K562 (cell line): ENCODE data around the gene MTA2. TPM values are rescaled to one million over a fixed set of nuclear protein-coding genes. Genes with fewer than 3 reads are reported as not detected.

ENCODE experiments used
- CEBPZ ChIP-seq: fragments of 150-350 bp; IDR thresholded peaks from 2 replicates; pipeline ENCODE4 v1.6.1; 2014; ENCODE audit warnings: low read depth, mild to moderate bottlenecking, low read length, borderline replicate concordance
- E2F5 ChIP-seq: sonication (generic); formaldehyde crosslinking; IDR thresholded peaks from 2 replicates; pipeline ENCODE4 v1.8.0; 2022; ENCODE audit warnings: mild to moderate bottlenecking, missing genetic modification reagents
- FOXA3 ChIP-seq, 2 experiments: fragments of 450-650 bp in 1 of 2; sonication (generic) in 1 of 2; formaldehyde crosslinking; IDR thresholded peaks in 1 of 2; conservative IDR thresholded peaks in 1 of 2; 2 replicates each; pipeline versions ENCODE4 v1.4.0 to v1.8.0; 2020 to 2022; ENCODE audit warnings: mild to moderate bottlenecking in 2 of 2, missing genetic modification reagents in 1 of 2
- MAZ ChIP-seq, 2 experiments: fragments of 450-650 bp in 1 of 2; sonication (generic) in 1 of 2; formaldehyde crosslinking; IDR thresholded peaks in 1 of 2; conservative IDR thresholded peaks in 1 of 2; 2 replicates each; pipeline versions ENCODE4 v1.4.0 to v1.5.0; 2020; ENCODE audit warnings: mild to moderate bottlenecking in 1 of 2, missing genetic modification reagents in 1 of 2
- MBD2 ChIP-seq: sonication (generic); IDR thresholded peaks from 2 replicates; pipeline ENCODE4 v1.6.1; 2016; ENCODE audit warnings: low read depth, borderline replicate concordance
- MTA1 ChIP-seq: fragments of 450-650 bp; IDR thresholded peaks from 2 replicates; pipeline ENCODE4 v1.6.1; 2017; ENCODE audit warnings: borderline replicate concordance
- NR2C1 ChIP-seq, 2 experiments: fragments of 450-650 bp; IDR thresholded peaks; 2 replicates each; pipeline ENCODE4 v1.6.1; 2017; ENCODE audit warnings: mild to moderate bottlenecking in 2 of 2, antibody characterized with exemption in 1 of 2, inconsistent platforms in 1 of 2, missing compliant biosample characterization in 1 of 2, missing genetic modification characterization in 1 of 2
- POLR3A ChIP-seq: IDR thresholded peaks from 2 replicates; pipeline ENCODE4 v1.6.1; 2011; ENCODE audit warnings: borderline replicate concordance, mild to moderate bottlenecking, moderate library complexity; ENCODE audit not compliant: insufficient read length, insufficient read depth; ENCODE audit errors: extremely low read depth
- RNF2 ChIP-seq: sonication (generic); IDR thresholded peaks from 2 replicates; pipeline ENCODE4 v1.6.1; 2016
- RNF219 ChIP-seq: fragments of 250-450 bp; sonication (Bioruptor Pico); IDR thresholded peaks from 2 replicates; pipeline ENCODE4 v1.5.0; 2022; ENCODE audit warnings: mild to moderate bottlenecking
- ZNF212 ChIP-seq: fragments of 450-650 bp; formaldehyde crosslinking; IDR thresholded peaks from 2 replicates; pipeline ENCODE4 v1.4.0; 2020; ENCODE audit warnings: mild to moderate bottlenecking
- ZNF280B ChIP-seq: fragments of 250-450 bp; sonication (Bioruptor Pico); IDR thresholded peaks from 2 replicates; pipeline ENCODE4 v1.5.1; 2021; ENCODE audit warnings: mild to moderate bottlenecking
- ZNF436 ChIP-seq: fragments of 250-450, 450-650 bp; sonication (Bioruptor Pico); formaldehyde crosslinking; IDR thresholded peaks from 2 replicates; pipeline ENCODE4 v1.7.0; 2020; ENCODE audit warnings: mild to moderate bottlenecking
- ZNF518B ChIP-seq: fragments of 250-450 bp; sonication (Bioruptor Pico); IDR thresholded peaks from 2 replicates; pipeline ENCODE4 v1.5.0; 2021; ENCODE audit warnings: mild to moderate bottlenecking, moderate library complexity
- polyA plus RNA-seq, 8 experiments: library from polyadenylated mRNA; depleted of rRNA in 4 of 8; stranded (reverse) in 5 of 8; unstranded in 3 of 8; fragments of >200 nt; fragmentation: Nextera tagmentation in 2 of 8; fragmentation: Illumina TruSeq in 1 of 8; extraction: Ambion mirVana in 2 of 8; extraction: Trizol in 1 of 8; gene quantifications; 2 replicates each; pipeline versions ENCODE4 v1.2.1 to v1.2.3, GENCODE V29; 2011 to 2014; ENCODE audit warnings: inconsistent platforms in 1 of 8, missing spikeins in 1 of 8
- total RNA-seq, 7 experiments: library from RNA; depleted of rRNA in 6 of 7; stranded (reverse); fragments of >200 nt in 6 of 7; fragmentation: Illumina TruSeq in 2 of 7; extraction: Trizol in 2 of 7; gene quantifications; 2 replicates each; pipeline versions ENCODE4 v1.2.1 to v1.2.3, GENCODE V29; 2011 to 2021; ENCODE audit warnings: low replicate concordance in 1 of 7

The MTA2 gene
- total and polyA plus RNA-seq, 9 of the 15 experiments (the other 6 are each of a cell fraction or from before 2014, with no cell fraction given), result 6.2 to 220 (median 172) TPM

- no peak for TF ChIP-seq E2F5 (CRISPR knock-in tag)
- no peak for TF ChIP-seq ZNF280B (CRISPR knock-in tag)
- peak; percentile 57; the same call in 1 of the 2 replicates for TF ChIP-seq RNF2
- no peak for TF ChIP-seq NR2C1 (IDR thresholded peaks at IDR 0.05)
- no peak for TF ChIP-seq NR2C1 (tag; IDR thresholded peaks at IDR 0.05)
- TF ChIP-seq MTA1, result no peak
- TF ChIP-seq RNF219 (CRISPR knock-in tag), result no peak
- TF ChIP-seq ZNF212, result no peak
- peak in 1 of 2 experiments; percentile 14; a peak in 1 of 4 replicates for TF ChIP-seq FOXA3 (CRISPR knock-in tag; conservative IDR thresholded peaks at IDR 0.05 in 1 of 2, IDR thresholded peaks at IDR 0.05 in 1 of 2)
- no peak for TF ChIP-seq ZNF518B (CRISPR knock-in tag)
- TF ChIP-seq CEBPZ, result no peak
- 0 out of 2 replicates have a peak, but pooled peaks have one; percentile 22 for TF ChIP-seq MBD2
- peak; percentile 72 to 89 for TF ChIP-seq MAZ (CRISPR knock-in tag; conservative IDR thresholded peaks at IDR 0.05 in 1 of 2, IDR thresholded peaks at IDR 0.05 in 1 of 2)
- no peak for TF ChIP-seq POLR3A
- TF ChIP-seq ZNF436 (CRISPR knock-in tag), result no peak
These were observed at the start of gene MTA2 (continued) for GRCh38 chr11:62601372-62602140.
